IPS-15b (cell line): ENCODE measurements around the gene CERS6.
"Not testable (repeated sequence)": the region's sequence is repeated elsewhere in the genome, so short reads cannot be mapped to it uniquely, and the experiment has no call there.

Source experiments
- H3K27me3 ChIP-seq: one replicate; pipeline ENCODE4 v1.6.1; 2013; ENCODE audit warnings: low read length; ENCODE audit not compliant: control insufficient read depth, insufficient read depth
- H3K36me3 ChIP-seq: one replicate; pipeline ENCODE4 v1.6.1; 2013; ENCODE audit warnings: low read length; ENCODE audit not compliant: control insufficient read depth, insufficient read depth
- H3K4me1 ChIP-seq: one replicate; pipeline ENCODE4 v1.6.1; 2013; ENCODE audit warnings: mild to moderate bottlenecking, low read length; ENCODE audit not compliant: control insufficient read depth, insufficient read depth
- H3K4me3 ChIP-seq: one replicate; pipeline ENCODE4 v1.5.1; 2013; ENCODE audit warnings: low read depth, low read length
- H3K9ac ChIP-seq: one replicate; pipeline ENCODE4 v1.6.1; 2013; ENCODE audit warnings: low read depth, mild to moderate bottlenecking, low read length
- H3K9me3 ChIP-seq: one replicate; pipeline ENCODE4 v1.6.1; 2013; ENCODE audit warnings: mild to moderate bottlenecking, low read length; ENCODE audit not compliant: control insufficient read depth, insufficient read depth

The CERS6 gene

DNA sequence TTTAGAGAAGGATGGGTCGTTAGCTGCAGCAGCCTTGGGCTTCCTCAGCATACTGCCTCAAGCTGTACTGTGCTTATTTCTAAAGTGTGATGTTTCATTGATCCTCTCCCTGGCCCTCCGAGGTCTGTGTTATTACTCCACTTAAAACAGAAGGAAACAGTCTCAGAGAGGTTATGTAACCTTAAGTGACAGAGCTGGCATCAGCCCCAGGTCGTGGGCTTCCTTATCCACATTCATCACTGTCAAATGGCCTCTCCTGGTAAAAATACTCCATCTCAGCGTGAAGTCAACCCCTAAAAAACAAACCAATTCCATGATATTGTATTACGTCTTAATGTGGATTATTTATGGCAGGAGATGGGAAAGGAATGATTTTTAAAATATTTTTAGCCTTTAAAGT, 193.0 kb downstream of the CERS6 start:
- no peaks in the 10 kb centered on the region for H3K36me3 ChIP-seq
- H3K9me3 ChIP-seq, result no peaks in the 10 kb centered on the region
- H3K27me3 ChIP-seq, result no peaks in the 10 kb centered on the region
- H3K4me1 ChIP-seq, result peaks cover 13% of the 10 kb centered on the region
- no peak overlapping the region for H3K9ac ChIP-seq
- no peak overlapping the region for H3K4me3 ChIP-seq

DNA sequence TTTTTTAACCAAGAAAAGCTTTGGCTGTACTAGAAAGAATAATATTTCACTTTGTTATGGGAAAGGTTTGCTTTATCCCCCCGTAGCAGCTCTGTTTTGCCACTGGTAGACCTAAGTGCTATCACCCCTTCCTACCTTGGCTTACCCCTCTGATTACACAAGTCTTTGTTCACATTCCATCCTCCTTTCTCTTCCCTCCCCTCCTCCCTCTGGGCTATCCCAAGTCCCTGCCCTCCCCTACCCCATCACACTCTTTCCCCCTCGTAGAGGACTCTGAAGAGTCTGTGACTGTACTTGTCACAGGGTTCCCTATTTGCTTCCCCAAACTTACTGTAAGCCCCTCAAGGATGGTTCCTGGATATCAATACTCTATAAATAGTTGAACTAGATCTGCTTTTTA, 193.5 kb downstream of the CERS6 start:
- no peak overlapping the region for H3K4me3 ChIP-seq
- peaks cover 13% of the 10 kb centered on the region for H3K4me1 ChIP-seq
- H3K9me3 ChIP-seq, result no peaks in the 10 kb centered on the region
- H3K9ac ChIP-seq, result no peak overlapping the region
- no peaks in the 10 kb centered on the region for H3K27me3 ChIP-seq
- H3K36me3 ChIP-seq, result no peaks in the 10 kb centered on the region

- peaks cover 13% of the 10 kb centered on the region for H3K4me1 ChIP-seq
- no peaks in the 10 kb centered on the region for H3K36me3 ChIP-seq
- no peak overlapping the region for H3K9ac ChIP-seq
- no peaks in the 10 kb centered on the region for H3K9me3 ChIP-seq
- no peak overlapping the region for H3K4me3 ChIP-seq
- no peaks in the 10 kb centered on the region for H3K27me3 ChIP-seq
Measured at GRCh38 chr2:168650139-168650538, 194.1 kb downstream of the CERS6 start.

GRCh38 chr2:168650781-168651180, 194.7 kb downstream of the CERS6 start:
- H3K27me3 ChIP-seq, result no peaks in the 10 kb centered on the region
- H3K9ac ChIP-seq, result no peak overlapping the region
- peaks cover 13% of the 10 kb centered on the region for H3K4me1 ChIP-seq
- H3K9me3 ChIP-seq, result no peaks in the 10 kb centered on the region
- no peaks in the 10 kb centered on the region for H3K36me3 ChIP-seq
- H3K4me3 ChIP-seq, result no peak overlapping the region

DNA sequence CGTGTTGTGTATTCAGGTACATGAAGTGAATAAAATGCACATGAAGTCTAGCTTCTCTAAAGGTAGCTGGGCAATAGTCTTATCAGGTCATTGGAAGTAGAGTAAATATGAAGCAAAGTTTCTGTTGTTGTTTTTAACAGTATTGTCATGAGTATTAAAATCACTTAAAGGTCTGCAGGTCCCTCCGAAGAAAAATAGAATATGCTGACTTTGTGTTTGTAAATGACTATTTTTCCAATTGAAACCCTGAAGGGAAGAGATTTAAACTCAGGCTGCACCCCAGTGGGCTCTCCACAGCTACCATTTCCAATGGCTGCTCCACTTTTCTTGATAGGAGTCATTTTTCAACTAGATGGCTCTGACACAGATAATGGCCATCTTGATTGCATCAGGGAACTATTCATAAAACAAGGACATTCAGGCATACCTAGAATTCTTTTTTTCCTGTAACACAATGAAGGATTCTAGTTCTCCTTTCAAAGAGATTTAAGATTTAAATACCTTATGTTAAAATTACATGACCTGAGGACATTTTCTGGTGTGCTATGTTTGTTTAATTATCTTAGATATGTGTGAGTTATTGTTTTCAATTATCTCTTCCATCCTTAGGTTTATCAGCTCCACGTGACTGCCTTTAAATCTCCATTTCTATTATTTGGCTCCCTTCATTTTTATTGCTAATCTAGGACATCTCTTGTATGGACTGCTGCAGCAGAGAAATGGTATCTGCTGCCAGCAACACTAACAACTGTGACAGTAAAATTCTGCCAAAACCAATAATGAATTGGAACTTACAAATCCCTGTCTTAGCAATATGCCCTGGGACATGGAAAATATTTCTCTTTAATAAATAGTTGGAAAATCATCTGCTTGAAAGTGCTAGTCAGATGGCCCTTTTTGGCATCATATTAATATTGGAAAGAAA, 197.2 kb downstream of the CERS6 start:
- H3K4me3 ChIP-seq, result no peak overlapping the region
- peaks cover 13% of the 10 kb centered on the region for H3K4me1 ChIP-seq
- no peaks in the 10 kb centered on the region for H3K27me3 ChIP-seq
- H3K9ac ChIP-seq, result no peak overlapping the region
- no peaks in the 10 kb centered on the region for H3K9me3 ChIP-seq
- no peaks in the 10 kb centered on the region for H3K36me3 ChIP-seq

GRCh38 chr2:168654705-168655104, 198.6 kb downstream of the CERS6 start:
- Histone ChIP-seq H3K9ac (no peak overlapping the region), H3K27me3 (no peaks in the 10 kb centered on the region), H3K4me3 (no peak overlapping the region), H3K4me1 (peaks cover 6% of the 10 kb centered on the region), H3K9me3 (no peaks in the 10 kb centered on the region), H3K36me3 (no peaks in the 10 kb centered on the region)

DNA sequence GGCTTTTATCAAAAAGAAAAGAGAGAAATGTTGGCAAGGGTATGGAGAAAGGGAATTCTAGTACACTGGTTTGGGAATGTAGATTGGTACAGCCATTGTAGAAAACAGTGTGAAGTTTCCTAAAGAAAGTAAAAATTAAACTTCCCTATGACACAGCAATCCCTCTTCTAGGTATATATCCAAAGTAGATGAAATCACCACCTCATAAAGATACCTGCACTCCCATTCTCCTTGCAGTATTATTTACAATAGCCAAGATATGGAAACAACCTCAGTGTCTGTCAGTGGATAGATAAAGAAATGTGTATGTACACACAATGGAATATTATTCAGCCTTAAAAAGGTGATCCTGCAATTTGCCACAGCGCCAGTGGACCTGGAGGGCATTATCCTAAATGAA, 199.1 kb downstream of the CERS6 start:
- Histone ChIP-seq H3K9ac (no peak overlapping the region), H3K4me3 (no peak overlapping the region), H3K9me3 (no peaks in the 10 kb centered on the region), H3K4me1 (peaks cover 7% of the 10 kb centered on the region), H3K36me3 (no peaks in the 10 kb centered on the region), H3K27me3 (no peaks in the 10 kb centered on the region)

DNA sequence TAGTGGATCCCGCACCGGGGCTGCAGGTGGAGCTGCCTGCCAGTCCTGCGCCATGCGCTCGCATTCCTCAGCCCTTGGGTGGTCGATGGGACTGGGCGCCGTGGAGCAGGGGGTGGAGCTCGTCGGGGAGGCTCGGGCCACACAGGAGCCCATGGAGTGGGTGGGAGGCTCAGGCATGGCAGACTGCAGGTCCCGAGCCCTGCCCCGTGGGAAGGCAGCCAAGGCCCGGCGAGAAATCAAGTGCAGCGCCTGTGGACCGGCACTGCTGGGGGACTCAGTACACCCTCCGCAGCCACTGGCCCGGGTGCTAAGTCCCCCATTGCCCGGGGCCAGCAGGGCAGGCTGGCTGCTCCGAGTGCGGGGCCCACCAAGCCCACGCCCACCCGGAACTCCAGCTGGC, 201.3 kb downstream of the CERS6 start:
- H3K4me3 ChIP-seq, H3K36me3 ChIP-seq, H3K27me3 ChIP-seq: not testable (repeated sequence)

DNA sequence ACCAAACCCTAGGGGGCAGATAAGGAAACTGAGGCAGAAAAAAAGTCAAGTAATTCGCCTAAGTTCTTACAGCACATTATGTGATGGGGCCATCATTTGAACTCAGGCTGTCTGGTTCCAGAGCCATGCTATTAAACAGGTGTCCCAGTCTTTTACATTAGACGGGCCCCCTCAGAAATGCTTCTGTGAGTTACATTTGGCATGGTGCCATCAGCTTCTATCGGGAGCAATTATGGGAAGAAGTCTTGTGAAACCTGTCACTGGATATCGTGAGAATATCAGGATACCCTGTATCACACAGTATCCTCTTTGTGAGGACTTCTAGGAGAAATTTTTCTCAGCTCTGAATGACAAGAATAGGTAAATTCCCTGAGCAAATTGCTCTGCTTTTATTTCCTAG, 202.6 kb downstream of the CERS6 start:
- Histone ChIP-seq H3K4me3 (no peak overlapping the region), H3K36me3 (no peaks in the 10 kb centered on the region), H3K9me3 (no peaks in the 10 kb centered on the region), H3K27me3 (no peaks in the 10 kb centered on the region), H3K4me1 (peaks cover 17% of the 10 kb centered on the region), H3K9ac (no peak overlapping the region)

More for the DNA sequence above, 201.3 kb downstream of the CERS6 start:
- not testable (repeated sequence) for H3K9me3 ChIP-seq, H3K9ac ChIP-seq
- H3K4me1 ChIP-seq, result peaks cover 14% of the 10 kb centered on the region

GRCh38 chr2:168660870-168661862, 205.1 kb downstream of the CERS6 start:
- Histone ChIP-seq H3K27me3 (no peaks in the 10 kb centered on the region), H3K4me3 (no peak overlapping the region), H3K4me1 (peaks cover 17% of the 10 kb centered on the region), H3K9ac (no peak overlapping the region), H3K9me3 (no peaks in the 10 kb centered on the region), H3K36me3 (no peaks in the 10 kb centered on the region)

DNA sequence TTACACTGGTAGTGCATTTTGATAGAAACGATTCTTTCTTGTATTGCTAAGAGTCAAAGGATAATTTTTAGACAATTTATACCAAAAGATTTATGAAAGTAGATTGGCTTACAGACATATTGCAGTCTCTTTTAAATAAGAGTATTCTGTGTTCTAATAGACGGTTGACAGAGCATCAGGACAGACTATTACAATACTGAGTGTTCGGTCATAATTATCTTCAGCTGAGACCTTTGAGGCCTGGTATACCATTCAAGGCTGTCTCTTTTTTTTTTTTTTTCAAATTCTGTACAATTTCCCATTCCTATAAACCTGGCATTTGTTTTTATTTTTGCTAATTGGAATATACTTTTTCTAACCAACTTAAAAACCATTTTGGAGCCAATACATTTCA, 205.8 kb downstream of the CERS6 start:
- H3K9ac ChIP-seq, result no peak overlapping the region
- peaks cover 17% of the 10 kb centered on the region for H3K4me1 ChIP-seq
- H3K36me3 ChIP-seq, result no peaks in the 10 kb centered on the region
- H3K9me3 ChIP-seq, result no peaks in the 10 kb centered on the region
- no peak overlapping the region for H3K4me3 ChIP-seq
- no peaks in the 10 kb centered on the region for H3K27me3 ChIP-seq
